Stomach (tissue), 9 donors: Measurements from ENCODE around the gene CADM2. TPM values are rescaled to one million over a fixed set of nuclear protein-coding genes. Genes with fewer than 3 reads are reported as not detected.

Experiments used
- DNase-seq, 2 donors: peaks; one replicate each; pipeline versions ENCODE4 v3.0.0 to v3.0.0-alpha.2; 2013 to 2019
- H3K27ac ChIP-seq, 5 donors: fragments of 200-600 bp in 4 of 5; sonication (generic) in 4 of 5; one replicate each; pipeline ENCODE4 v1.5.1; 2013 to 2019; ENCODE audit warnings: mild to moderate bottlenecking in 1 of 5, moderate library complexity in 1 of 5
- H3K27me3 ChIP-seq, 3 donors: fragments of 200-600 bp; sonication (generic); one replicate each; pipeline ENCODE4 v1.5.1; 2017 to 2019; ENCODE audit warnings: mixed run types in 1 of 3
- H3K36me3 ChIP-seq, 4 donors: fragments of 200-600 bp; sonication (generic); 1 replicate in 3 of 4; 2 replicates in 1 of 4; pipeline ENCODE4 v1.5.1; 2016 to 2019
- H3K4me1 ChIP-seq, 4 donors: fragments of 200-600 bp; sonication (generic); one replicate each; pipeline ENCODE4 v1.5.1; 2016 to 2019
- H3K4me3 ChIP-seq, 4 donors: fragments of 200-600 bp; sonication (generic) in 3 of 4; one replicate each; pipeline ENCODE4 v1.5.1; 2016 to 2019; ENCODE audit warnings: mild to moderate bottlenecking in 1 of 4
- H3K9me3 ChIP-seq, 4 donors: fragments of 200-600 bp; sonication (generic); one replicate each; pipeline ENCODE4 v1.5.1; 2016 to 2019
- CTCF ChIP-seq, 7 experiments: fragments of 450-650 bp in 4 of 7; fragments of 200-600 bp in 3 of 7; sonication (generic) in 3 of 7; IDR thresholded peaks; one replicate each; pipeline ENCODE4 v1.5.1; 2016 to 2019; ENCODE audit warnings: antibody characterized with exemption in 7 of 7, control low read depth in 2 of 7, mild to moderate bottlenecking in 1 of 7
- EP300 ChIP-seq: sonication (generic); formaldehyde crosslinking; IDR thresholded peaks from one replicate; pipeline ENCODE4 v1.6.1; 2017; ENCODE audit warnings: antibody characterized with exemption
- POLR2A ChIP-seq, 4 donors: fragments of 450-650 bp; IDR thresholded peaks; one replicate each; pipeline ENCODE4 v1.6.1; 2016; ENCODE audit warnings: antibody characterized with exemption in 4 of 4, control low read depth in 2 of 4, mild to moderate bottlenecking in 1 of 4, moderate library complexity in 1 of 4
- POLR2AphosphoS5 ChIP-seq, 3 donors: sonication (generic); formaldehyde crosslinking; IDR thresholded peaks; one replicate each; pipeline ENCODE4 v1.6.1; 2016; ENCODE audit warnings: antibody characterized with exemption in 3 of 3
- WGBS, 5 donors: extraction: QIAGEN DNeasy Blood & Tissue Kit in 3 of 5; methylation state at CpG; one replicate each; pipeline versions ENCODE4 v1.1.5 to v1.1.7; 2013 to 2018; 5-methylcytosine and 5-hydroxymethylcytosine counted together
- intact Hi-C: fragments of 100-400 bp; cut with DNase I; formaldehyde crosslinking; loops from one replicate; pipeline ENCODE4 v1.15.1; 2023; ENCODE audit warnings: low total_unique reads
- polyA plus RNA-seq, 3 donors: library from polyadenylated mRNA; stranded (reverse); fragments of 200-250 nt; gene quantifications; one replicate each; pipeline ENCODE4 v1.2.3, GENCODE V29; 2013
- total RNA-seq, 5 donors: library from RNA; depleted of rRNA; stranded (reverse); fragments of >200 nt; gene quantifications; one replicate each; pipeline versions ENCODE4 v1.1.0 to v1.2.3, GENCODE V29; 2014 to 2016
- donor health status: healthy with polysubstance abuse.
- donor health status: Bipolar disorder and iron deficiency.
- donor health status: healthy.

The CADM2 gene
- total and polyA plus RNA-seq, 8 donors, result 0.29 to 8.1 (median 2.0) TPM; not detected in 1

GRCh38 chr3:85667744-85668143, 709.0 kb downstream of the CADM2 start:
- Histone ChIP-seq H3K4me1 (no peaks in the 10 kb centered on the region), H3K4me3 (no peak overlapping the region), H3K27me3 (no peaks in the 10 kb centered on the region), H3K9me3 (no peaks in the 10 kb centered on the region), H3K27ac (no peak overlapping the region), H3K36me3 (no peaks in the 10 kb centered on the region)
- 75 to 80% (median 77%) methylated on average over 5 of the region's 5 CpGs for WGBS, 5 donors
- no peak for DNase-seq
- TF ChIP-seq EP300 (no peak), CTCF (IDR thresholded peaks at IDR 0.05) (no peak), POLR2AphosphoS5 (IDR thresholded peaks at IDR 0.05) (no peak), POLR2A (IDR thresholded peaks at IDR 0.05) (no peak)
- intact Hi-C loops, result no loop called here

GRCh38 chr3:85670634-85671205, 711.9 kb downstream of the CADM2 start:
- 62 to 72% (median 70%) methylated on average over 2 of the region's 2 CpGs for WGBS, 5 donors
- H3K27ac ChIP-seq, result no peak overlapping the region

GRCh38 chr3:85672761-85673160, 714.0 kb downstream of the CADM2 start:
- intact Hi-C loops, result no loop called here
- WGBS, 5 donors, result 68 to 87% (median 76%) methylated on average over 1 of the region's 1 CpG
- H3K36me3 ChIP-seq, result no peaks in the 10 kb centered on the region
- TF ChIP-seq POLR2A (IDR thresholded peaks at IDR 0.05) (no peak), EP300 (no peak), CTCF (IDR thresholded peaks at IDR 0.05) (no peak), POLR2AphosphoS5 (IDR thresholded peaks at IDR 0.05) (no peak)
- no peak overlapping the region for H3K27ac ChIP-seq
- H3K9me3 ChIP-seq, result no peaks in the 10 kb centered on the region
- no peaks in the 10 kb centered on the region for H3K4me1 ChIP-seq
- no peak for DNase-seq
- no peaks in the 10 kb centered on the region for H3K27me3 ChIP-seq
- H3K4me3 ChIP-seq, result no peak overlapping the region

More at GRCh38 chr3:85670634-85671205, 711.9 kb downstream of the CADM2 start:
- no peaks in the 10 kb centered on the region for H3K27me3 ChIP-seq
- no peak overlapping the region for H3K4me3 ChIP-seq
- no peak for DNase-seq
- H3K36me3 ChIP-seq, result no peaks in the 10 kb centered on the region
- no peaks in the 10 kb centered on the region for H3K4me1 ChIP-seq
- no peak for TF ChIP-seq POLR2A (IDR thresholded peaks at IDR 0.05)
- no peak for TF ChIP-seq CTCF (IDR thresholded peaks at IDR 0.05)
- TF ChIP-seq POLR2AphosphoS5 (IDR thresholded peaks at IDR 0.05), result no peak
- no peak for TF ChIP-seq EP300
- no peaks in the 10 kb centered on the region for H3K9me3 ChIP-seq
- intact Hi-C loops, result no loop called here

- no peaks in the 10 kb centered on the region for H3K36me3 ChIP-seq
- intact Hi-C loops, result no loop called here
- WGBS, 5 donors, result 60 to 77% (median 68%) methylated on average over 2 of the region's 2 CpGs
- no peak overlapping the region for H3K27ac ChIP-seq
- H3K4me1 ChIP-seq, result no peaks in the 10 kb centered on the region
- DNase-seq, result no peak
- no peaks in the 10 kb centered on the region for H3K27me3 ChIP-seq
- no peaks in the 10 kb centered on the region for H3K9me3 ChIP-seq
- no peak overlapping the region for H3K4me3 ChIP-seq
- no peak for TF ChIP-seq EP300
These were observed 719.9 kb downstream of the CADM2 start for GRCh38 chr3:85678713-85679112.

- no peak for TF ChIP-seq CTCF (IDR thresholded peaks at IDR 0.05)
- no peak for TF ChIP-seq POLR2A (IDR thresholded peaks at IDR 0.05)
- no peak for TF ChIP-seq POLR2AphosphoS5 (IDR thresholded peaks at IDR 0.05)
- TF ChIP-seq EP300, result no peak
- WGBS, 5 donors, result 42 to 61% (median 50%) methylated on average over 1 of the region's 1 CpG
- Histone ChIP-seq H3K4me3 (no peak overlapping the region), H3K36me3 (no peaks in the 10 kb centered on the region), H3K9me3 (no peaks in the 10 kb centered on the region), H3K27me3 (no peaks in the 10 kb centered on the region), H3K4me1 (no peaks in the 10 kb centered on the region), H3K27ac (no peak overlapping the region)
- intact Hi-C loops, result no loop called here
- no peak for DNase-seq
These were observed 723.1 kb downstream of the CADM2 start for GRCh38 chr3:85681906-85682305.
